BLaER1 (cell line): Measurements from ENCODE around the gene WNT16.

Experiments used
- H3K27ac ChIP-seq: shearing (Covaris generic); formaldehyde crosslinking; 2 replicates; pipeline ENCODE4 v1.8.1; 2022
- H3K27me3 ChIP-seq: shearing (Covaris generic); formaldehyde crosslinking; 2 replicates; pipeline ENCODE4 v1.8.1; 2022
- H3K36me3 ChIP-seq: shearing (Covaris generic); formaldehyde crosslinking; 2 replicates; pipeline ENCODE4 v1.8.1; 2022
- H3K4me1 ChIP-seq: shearing (Covaris generic); formaldehyde crosslinking; 2 replicates; pipeline ENCODE4 v1.8.1; 2022
- H3K4me2 ChIP-seq: shearing (Covaris generic); formaldehyde crosslinking; 2 replicates; pipeline ENCODE4 v1.8.1; 2022
- H3K4me3 ChIP-seq: shearing (Covaris generic); formaldehyde crosslinking; 2 replicates; pipeline ENCODE4 v1.8.1; 2022
- H3K9ac ChIP-seq: shearing (Covaris generic); formaldehyde crosslinking; 2 replicates; pipeline ENCODE4 v1.8.1; 2022
- H3K9me3 ChIP-seq: shearing (Covaris generic); formaldehyde crosslinking; 2 replicates; pipeline ENCODE4 v1.8.1; 2022
- H4K20me1 ChIP-seq: shearing (Covaris generic); formaldehyde crosslinking; 2 replicates; pipeline ENCODE4 v1.8.1; 2022
- Cebpa-rat ChIP-seq: shearing (Covaris generic); IDR thresholded peaks from 2 replicates; pipeline ENCODE4 v1.8.1; 2022

Gene WNT16

DNA sequence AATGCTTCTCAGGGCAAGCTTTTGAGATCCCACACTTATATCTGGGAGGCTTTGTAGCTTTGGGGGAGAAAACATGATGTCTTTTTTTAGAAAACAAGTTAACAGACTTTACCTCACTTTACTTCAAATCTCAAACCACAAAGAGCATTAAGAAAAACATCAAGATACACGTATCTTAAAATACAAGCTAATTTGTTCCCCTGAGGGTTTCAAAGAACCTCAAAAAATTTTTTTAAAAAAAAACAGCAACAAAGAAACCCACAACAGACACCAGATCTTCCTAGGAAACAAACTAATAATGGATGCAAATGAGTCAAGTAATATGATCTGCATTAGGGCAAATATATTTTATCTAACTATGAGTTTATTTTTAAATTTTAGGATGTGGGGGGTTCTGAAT lies 42.6 kb downstream of the WNT16 start:
- Histone ChIP-seq H3K9ac (peak overlapping the region; percentile 83), H3K36me3 (peaks cover 25% of the 10 kb centered on the region), H3K4me1 (peaks cover 69% of the 10 kb centered on the region), H3K4me3 (peak overlapping the region; percentile 71), H3K9me3 (no peaks in the 10 kb centered on the region), H4K20me1 (peaks cover 29% of the 10 kb centered on the region), H3K4me2 (peak overlapping the region; percentile 88), H3K27ac (peak overlapping the region; percentile 81), H3K27me3 (no peaks in the 10 kb centered on the region)
- no peak for TF ChIP-seq Cebpa-rat

- Histone ChIP-seq H3K4me3 (peak overlapping the region; percentile 71), H3K9ac (peak overlapping the region; percentile 83), H3K27me3 (no peaks in the 10 kb centered on the region), H3K36me3 (peaks cover 30% of the 10 kb centered on the region), H3K4me1 (peaks cover 69% of the 10 kb centered on the region), H3K4me2 (peak overlapping the region; percentile 88), H4K20me1 (peaks cover 24% of the 10 kb centered on the region), H3K9me3 (no peaks in the 10 kb centered on the region), H3K27ac (peak overlapping the region; percentile 81)
- TF ChIP-seq Cebpa-rat, result no peak
These were observed 43.1 kb downstream of the WNT16 start for GRCh38 chr7:121371883-121372282.

DNA sequence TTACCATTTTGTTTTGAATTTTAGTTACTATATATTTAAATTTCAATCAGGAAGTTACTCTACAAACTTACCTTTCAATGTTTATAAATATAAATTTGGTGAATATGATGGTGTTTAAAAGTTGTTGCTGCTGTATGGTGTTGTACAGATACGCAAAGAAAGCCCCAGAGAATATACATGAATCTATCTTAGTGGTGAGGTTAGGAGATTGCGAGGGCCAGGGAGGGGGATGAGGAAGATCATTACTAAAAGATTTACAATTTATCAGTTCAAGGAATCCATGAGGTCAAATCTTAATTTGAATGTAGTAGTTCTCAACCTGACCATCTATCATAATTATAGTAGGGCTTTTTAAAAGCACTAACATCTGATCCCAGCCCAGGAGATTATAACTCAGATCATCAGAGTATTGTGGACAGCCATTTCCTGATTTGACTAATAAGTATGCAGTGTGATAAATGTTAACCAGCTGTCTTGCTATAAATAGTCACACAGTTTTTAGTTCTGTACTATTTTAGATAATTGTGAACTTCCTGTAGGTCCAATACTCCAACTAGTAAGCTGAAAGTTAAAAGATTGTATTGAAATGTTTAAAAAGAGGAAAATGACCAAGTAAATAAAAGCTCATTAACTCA lies 43.7 kb downstream of the WNT16 start:
- Histone ChIP-seq H3K27ac (peak overlapping the region; percentile 81), H3K36me3 (peaks cover 35% of the 10 kb centered on the region), H3K4me2 (peak overlapping the region; percentile 88), H3K9me3 (no peaks in the 10 kb centered on the region), H3K4me3 (peak overlapping the region; percentile 4; the same call in 1 of the 2 replicates), H3K4me1 (peaks cover 70% of the 10 kb centered on the region), H3K9ac (peak overlapping the region; percentile 8), H3K27me3 (no peaks in the 10 kb centered on the region), H4K20me1 (peaks cover 17% of the 10 kb centered on the region)
- no peak for TF ChIP-seq Cebpa-rat

DNA sequence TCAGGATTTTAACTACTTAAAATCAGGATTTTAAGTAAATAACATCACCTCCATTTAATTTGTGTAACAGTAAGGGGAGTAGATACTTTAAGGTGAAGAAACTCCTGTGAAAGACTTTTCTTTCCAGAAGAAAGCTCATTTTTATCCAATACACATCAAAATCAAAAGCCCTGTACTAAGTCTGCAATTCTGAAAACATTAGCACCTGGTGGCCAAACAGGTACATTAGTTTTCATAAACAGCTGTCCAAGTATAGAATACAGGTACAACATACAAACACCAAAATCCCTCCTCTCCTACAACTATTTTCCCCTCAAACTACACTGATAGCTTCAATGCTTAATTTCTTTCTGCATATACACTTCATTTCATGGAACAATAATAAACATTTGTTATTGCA lies 44.4 kb downstream of the WNT16 start:
- H3K4me2 ChIP-seq, result peak overlapping the region; percentile 88
- H3K27ac ChIP-seq, result peak overlapping the region; percentile 81
- no peaks in the 10 kb centered on the region for H3K27me3 ChIP-seq
- no peak for TF ChIP-seq Cebpa-rat
- H3K9me3 ChIP-seq, result no peaks in the 10 kb centered on the region
- H3K9ac ChIP-seq, result no peak overlapping the region
- H4K20me1 ChIP-seq, result peaks cover 11% of the 10 kb centered on the region
- H3K4me3 ChIP-seq, result peak overlapping the region; percentile 4; the same call in 1 of the 2 replicates
- H3K4me1 ChIP-seq, result peaks cover 63% of the 10 kb centered on the region
- H3K36me3 ChIP-seq, result peaks cover 39% of the 10 kb centered on the region

DNA sequence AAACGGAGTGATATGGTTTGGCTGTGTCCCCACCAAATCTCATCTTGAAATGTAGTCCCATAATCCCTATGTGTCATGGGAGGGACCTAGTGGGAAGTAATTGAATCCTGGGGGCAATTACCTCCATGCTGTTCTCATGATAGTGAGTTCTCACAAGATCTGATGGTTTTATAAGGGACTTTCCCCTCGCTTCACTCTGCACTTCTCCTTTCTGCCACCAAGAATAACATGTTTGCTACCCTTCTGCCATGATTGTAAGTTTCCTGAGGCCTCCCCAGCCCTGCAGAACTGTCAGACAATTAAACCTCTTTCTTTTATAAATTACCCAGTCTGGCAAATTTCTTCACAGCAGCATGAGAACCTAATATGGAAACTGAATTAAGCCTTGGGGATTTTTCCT lies 48.2 kb downstream of the WNT16 start:
- TF ChIP-seq Cebpa-rat, result no peak
- Histone ChIP-seq H3K36me3 (peaks cover 44% of the 10 kb centered on the region), H3K4me2 (no peak overlapping the region), H3K27me3 (no peaks in the 10 kb centered on the region), H3K27ac (no peak overlapping the region), H3K4me1 (peaks cover 60% of the 10 kb centered on the region), H3K9me3 (no peaks in the 10 kb centered on the region), H4K20me1 (no peaks in the 10 kb centered on the region), H3K9ac (no peak overlapping the region), H3K4me3 (no peak overlapping the region)

- Histone ChIP-seq H3K4me1 (peaks cover 65% of the 10 kb centered on the region), H3K27me3 (no peaks in the 10 kb centered on the region), H3K9me3 (no peaks in the 10 kb centered on the region), H3K27ac (no peak overlapping the region), H3K4me3 (no peak overlapping the region), H4K20me1 (peaks cover 6% of the 10 kb centered on the region; the same call in 1 of the 2 replicates), H3K36me3 (peaks cover 42% of the 10 kb centered on the region), H3K4me2 (no peak overlapping the region), H3K9ac (no peak overlapping the region)
- no peak for TF ChIP-seq Cebpa-rat
These were observed 51.1 kb downstream of the WNT16 start for GRCh38 chr7:121379930-121380329.

DNA sequence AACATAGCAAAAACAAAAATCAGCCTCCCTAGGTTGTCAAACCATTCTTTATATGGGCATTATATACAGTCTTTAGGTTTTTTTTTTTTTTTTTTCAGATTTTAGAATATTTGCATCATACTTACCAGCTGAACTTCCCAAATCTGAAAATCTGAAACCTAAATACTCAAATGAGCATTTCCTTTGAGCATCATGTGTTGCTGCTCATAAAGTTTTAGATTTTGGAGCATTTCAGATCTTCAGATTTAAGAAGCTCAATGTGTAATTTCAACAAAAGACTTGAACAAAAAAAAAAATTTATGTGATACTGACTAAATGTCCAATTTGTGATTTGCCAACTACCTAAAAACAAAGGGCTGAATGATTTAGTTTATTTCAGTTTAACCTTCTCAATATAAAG lies 53.7 kb downstream of the WNT16 start:
- no peak for TF ChIP-seq Cebpa-rat
- Histone ChIP-seq H3K4me1 (peaks cover 68% of the 10 kb centered on the region), H3K36me3 (peaks cover 17% of the 10 kb centered on the region), H4K20me1 (peaks cover 31% of the 10 kb centered on the region), H3K4me2 (peak overlapping the region; percentile 64), H3K9me3 (no peaks in the 10 kb centered on the region), H3K27ac (no peak overlapping the region), H3K4me3 (no peak overlapping the region), H3K9ac (no peak overlapping the region), H3K27me3 (no peaks in the 10 kb centered on the region)

DNA sequence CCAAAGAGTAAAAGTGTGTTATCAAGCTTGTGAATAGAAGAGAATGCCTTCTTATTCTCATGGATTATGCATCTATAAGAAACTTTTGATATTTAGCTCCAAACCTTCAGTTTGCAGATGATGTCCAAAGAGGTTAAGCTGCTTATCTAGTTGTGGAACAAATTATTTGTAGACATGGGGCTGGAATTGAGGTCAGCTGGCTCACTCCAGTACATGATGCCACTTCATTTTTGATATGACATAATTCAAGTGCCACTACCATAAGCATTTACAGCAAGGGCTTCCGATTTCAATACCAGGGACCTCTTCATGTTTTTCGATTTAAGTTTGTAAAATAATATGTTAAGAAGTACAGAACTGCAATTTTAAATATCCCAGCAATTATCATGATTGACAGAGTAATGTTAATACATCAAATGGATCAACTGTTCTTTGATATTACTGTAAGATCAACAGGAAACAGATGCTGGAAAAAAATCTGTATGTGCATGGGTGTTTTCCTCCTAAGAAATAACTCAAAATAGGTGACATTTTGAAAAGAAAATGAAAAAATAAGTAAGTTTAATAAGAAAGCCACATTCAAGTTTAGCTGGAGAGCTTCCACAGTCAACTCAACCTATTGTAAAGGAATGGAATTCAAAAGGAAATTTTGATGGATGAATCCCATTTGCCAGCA lies 54.6 kb downstream of the WNT16 start:
- Histone ChIP-seq H4K20me1 (peaks cover 35% of the 10 kb centered on the region), H3K9me3 (no peaks in the 10 kb centered on the region), H3K9ac (no peak overlapping the region), H3K36me3 (peaks cover 10% of the 10 kb centered on the region), H3K4me2 (peak overlapping the region; percentile 64), H3K27me3 (no peaks in the 10 kb centered on the region), H3K4me1 (peaks cover 68% of the 10 kb centered on the region), H3K27ac (peak overlapping the region; percentile 36; the same call in 1 of the 2 replicates), H3K4me3 (no peak overlapping the region)
- no peak for TF ChIP-seq Cebpa-rat

- H3K4me3 ChIP-seq, result no peak overlapping the region
- H3K36me3 ChIP-seq, result peaks cover 6% of the 10 kb centered on the region; the same call in 1 of the 2 replicates
- H3K27me3 ChIP-seq, result no peaks in the 10 kb centered on the region
- peak overlapping the region; percentile 36 for H3K27ac ChIP-seq
- H3K4me1 ChIP-seq, result peaks cover 76% of the 10 kb centered on the region
- TF ChIP-seq Cebpa-rat, result no peak
- H3K9me3 ChIP-seq, result no peaks in the 10 kb centered on the region
- H3K9ac ChIP-seq, result no peak overlapping the region
- peak overlapping the region; percentile 64 for H3K4me2 ChIP-seq
- peaks cover 43% of the 10 kb centered on the region for H4K20me1 ChIP-seq
These were observed 55.5 kb downstream of the WNT16 start for GRCh38 chr7:121384265-121384664.
